Mammary epithelial cell (primary cell): Measurements from ENCODE around the gene LRMDA.
"Not testable (repeated sequence)": the region's sequence is repeated elsewhere in the genome, so short reads cannot be mapped to it uniquely, and the experiment has no call there.

ENCODE experiments used
- EZH2 ChIP-seq: IDR thresholded peaks from 2 replicates; pipeline ENCODE4 v1.6.1; 2012; ENCODE audit warnings: low read length, inconsistent platforms, borderline replicate concordance
- TF ChIP-seq, protein P1 (sequence below), 2 donors: IDR thresholded peaks in 1 of 2; conservative IDR thresholded peaks in 1 of 2; 2 replicates each; pipeline ENCODE4 v1.5.1; 2011 to 2012; ENCODE audit warnings: inconsistent platforms in 2 of 2, low read length in 2 of 2, mild to moderate bottlenecking in 2 of 2, control low read depth in 1 of 2, low read depth in 1 of 2; ENCODE audit not compliant: insufficient read depth in 1 of 2; ENCODE audit errors: extremely low read depth in 1 of 2

DNA sequence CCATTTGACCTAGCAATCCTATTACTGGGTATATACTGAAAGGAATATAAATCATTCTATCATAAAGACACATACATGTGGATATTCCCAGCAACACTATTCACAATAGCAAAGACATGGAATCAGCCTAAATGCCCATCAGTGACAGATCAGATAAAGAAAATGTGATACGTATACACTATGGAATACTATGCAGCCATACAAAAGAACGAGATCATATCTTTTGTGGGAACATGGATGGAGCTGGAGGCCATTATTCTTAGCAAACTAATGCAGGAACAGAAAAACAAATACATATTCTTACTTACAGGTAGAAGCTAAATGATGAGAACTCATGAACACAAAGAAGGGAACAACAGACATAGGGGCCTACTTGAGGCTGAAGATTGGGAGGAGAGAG is 629.6 kb downstream of the LRMDA start:
- TF ChIP-seq, protein P1, sequence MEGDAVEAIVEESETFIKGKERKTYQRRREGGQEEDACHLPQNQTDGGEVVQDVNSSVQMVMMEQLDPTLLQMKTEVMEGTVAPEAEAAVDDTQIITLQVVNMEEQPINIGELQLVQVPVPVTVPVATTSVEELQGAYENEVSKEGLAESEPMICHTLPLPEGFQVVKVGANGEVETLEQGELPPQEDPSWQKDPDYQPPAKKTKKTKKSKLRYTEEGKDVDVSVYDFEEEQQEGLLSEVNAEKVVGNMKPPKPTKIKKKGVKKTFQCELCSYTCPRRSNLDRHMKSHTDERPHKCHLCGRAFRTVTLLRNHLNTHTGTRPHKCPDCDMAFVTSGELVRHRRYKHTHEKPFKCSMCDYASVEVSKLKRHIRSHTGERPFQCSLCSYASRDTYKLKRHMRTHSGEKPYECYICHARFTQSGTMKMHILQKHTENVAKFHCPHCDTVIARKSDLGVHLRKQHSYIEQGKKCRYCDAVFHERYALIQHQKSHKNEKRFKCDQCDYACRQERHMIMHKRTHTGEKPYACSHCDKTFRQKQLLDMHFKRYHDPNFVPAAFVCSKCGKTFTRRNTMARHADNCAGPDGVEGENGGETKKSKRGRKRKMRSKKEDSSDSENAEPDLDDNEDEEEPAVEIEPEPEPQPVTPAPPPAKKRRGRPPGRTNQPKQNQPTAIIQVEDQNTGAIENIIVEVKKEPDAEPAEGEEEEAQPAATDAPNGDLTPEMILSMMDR (conservative IDR thresholded peaks at IDR 0.05 in 1 of 2, IDR thresholded peaks at IDR 0.05 in 1 of 2; ENCODE audit: extremely low read depth in 1 of 2, insufficient read depth in 1 of 2, low read depth in 1 of 2, low read length in 2 of 2): not testable (repeated sequence)
- not testable (repeated sequence) for TF ChIP-seq EZH2
